Liver (tissue), 9 donors: ENCODE measurements around the gene ISG15. TPM values are rescaled to one million over a fixed set of nuclear protein-coding genes. Genes with fewer than 3 reads are reported as not detected.
A peak's percentile ranks its signal among the peaks of the same experiment; 100 is the strongest.

Experiments used
- DNase-seq: peaks from one replicate; pipeline ENCODE4 v3.0.0-alpha.2; 2017; ENCODE audit warnings: low spot score
- H3K27ac ChIP-seq, 2 donors: one replicate each; pipeline ENCODE4 v1.7.0; 2013; ENCODE audit warnings: inconsistent platforms in 2 of 2, low read length in 2 of 2, control low read depth in 1 of 2, low read depth in 1 of 2, mild to moderate bottlenecking in 1 of 2
- H3K27me3 ChIP-seq, 4 donors: one replicate each; pipeline versions ENCODE4 v1.6.1 to v1.7.0; 2013; ENCODE audit warnings: low read length in 3 of 4, inconsistent platforms in 1 of 4, mild to moderate bottlenecking in 1 of 4, moderate library complexity in 1 of 4; ENCODE audit not compliant: control insufficient read depth in 4 of 4, insufficient read depth in 4 of 4
- H3K36me3 ChIP-seq, 4 donors: one replicate each; pipeline versions ENCODE4 v1.6.1 to v1.7.0; 2013; ENCODE audit warnings: low read length in 3 of 4, mild to moderate bottlenecking in 3 of 4, low read depth in 1 of 4, moderate library complexity in 1 of 4; ENCODE audit not compliant: control insufficient read depth in 4 of 4, insufficient read depth in 3 of 4
- H3K4me1 ChIP-seq, 4 donors: one replicate each; pipeline versions ENCODE4 v1.6.1 to v1.7.0; 2013; ENCODE audit warnings: low read length in 3 of 4, mild to moderate bottlenecking in 3 of 4, moderate library complexity in 1 of 4; ENCODE audit not compliant: control insufficient read depth in 4 of 4, insufficient read depth in 4 of 4
- H3K4me3 ChIP-seq, 3 donors: one replicate each; pipeline versions ENCODE4 v1.6.1 to v1.7.0; 2013; ENCODE audit warnings: low read length in 3 of 3, control low read depth in 1 of 3, low read depth in 1 of 3, mild to moderate bottlenecking in 1 of 3
- H3K9ac ChIP-seq, 2 donors: one replicate each; pipeline ENCODE4 v1.7.0; 2013; ENCODE audit warnings: low read length in 2 of 2, mild to moderate bottlenecking in 2 of 2, moderate library complexity in 2 of 2, control low read depth in 1 of 2, low read depth in 1 of 2
- H3K9me3 ChIP-seq, 4 donors: one replicate each; pipeline versions ENCODE4 v1.6.1 to v1.7.0; 2013; ENCODE audit warnings: low read length in 3 of 4; ENCODE audit not compliant: control insufficient read depth in 4 of 4
- ATF3 ChIP-seq: IDR thresholded peaks from 2 replicates; pipeline ENCODE4 v1.6.1; 2016; ENCODE audit warnings: antibody characterized with exemption
- CTCF ChIP-seq: fragments of 150-350 bp; IDR thresholded peaks from 2 replicates; pipeline ENCODE4 v1.5.1; 2017; ENCODE audit warnings: improper control_type of control experiment, low read depth, low read length; ENCODE audit not compliant: missing input control
- EGR1 ChIP-seq, 2 donors: IDR thresholded peaks; 2 replicates each; pipeline ENCODE4 v1.6.1; 2016 to 2018; ENCODE audit warnings: antibody characterized with exemption in 2 of 2, low read depth in 2 of 2
- FOXA1 ChIP-seq: IDR thresholded peaks from 2 replicates; pipeline ENCODE4 v1.6.1; 2016; ENCODE audit warnings: antibody characterized with exemption
- FOXA2 ChIP-seq: IDR thresholded peaks from 2 replicates; pipeline ENCODE4 v1.6.1; 2016; ENCODE audit warnings: antibody characterized with exemption
- GABPA ChIP-seq, 2 donors: IDR thresholded peaks in 1 of 2; conservative IDR thresholded peaks in 1 of 2; 2 replicates each; pipeline ENCODE4 v1.6.1; 2016; ENCODE audit warnings: antibody characterized with exemption in 2 of 2, mild to moderate bottlenecking in 1 of 2, moderate library complexity in 1 of 2
- HNF4A ChIP-seq, 2 donors: conservative IDR thresholded peaks; 2 replicates each; pipeline ENCODE4 v1.6.1; 2016; ENCODE audit warnings: antibody characterized with exemption in 2 of 2, mild to moderate bottlenecking in 2 of 2
- HNF4G ChIP-seq: IDR thresholded peaks from 2 replicates; pipeline ENCODE4 v1.6.1; 2016; ENCODE audit warnings: antibody characterized with exemption
- JUND ChIP-seq, 2 donors: IDR thresholded peaks; 2 replicates each; pipeline ENCODE4 v1.6.1; 2016; ENCODE audit warnings: antibody characterized with exemption in 2 of 2
- NR2F2 ChIP-seq: IDR thresholded peaks from 2 replicates; pipeline ENCODE4 v1.6.1; 2016; ENCODE audit warnings: antibody characterized with exemption
- RAD21 ChIP-seq, 2 donors: IDR thresholded peaks; 2 replicates each; pipeline ENCODE4 v1.6.1; 2016; ENCODE audit warnings: antibody characterized with exemption in 2 of 2, mild to moderate bottlenecking in 2 of 2
- RXRA ChIP-seq, 2 donors: IDR thresholded peaks; 2 replicates each; pipeline ENCODE4 v1.6.1; 2017 to 2018; ENCODE audit warnings: antibody characterized with exemption in 2 of 2, mild to moderate bottlenecking in 1 of 2
- SP1 ChIP-seq: IDR thresholded peaks from 2 replicates; pipeline ENCODE4 v1.6.1; 2018; ENCODE audit warnings: antibody characterized with exemption, mild to moderate bottlenecking
- TAF1 ChIP-seq: conservative IDR thresholded peaks from 2 replicates; pipeline ENCODE4 v1.6.1; 2016; ENCODE audit warnings: antibody characterized with exemption, mild to moderate bottlenecking
- YY1 ChIP-seq: IDR thresholded peaks from 2 replicates; pipeline ENCODE4 v1.6.1; 2016; ENCODE audit warnings: antibody characterized with exemption, mild to moderate bottlenecking
- WGBS: extraction: QIAGEN DNeasy Blood & Tissue Kit; methylation state at CpG from one replicate; pipeline ENCODE4 v1.1.7; 2013; 5-methylcytosine and 5-hydroxymethylcytosine counted together
- polyA plus RNA-seq, 2 donors: library from polyadenylated mRNA; stranded (reverse) in 1 of 2; unstranded in 1 of 2; fragments of 200-250 nt in 1 of 2; fragments of >200 nt in 1 of 2; fragmentation: Nextera tagmentation in 1 of 2; extraction: Ambion mirVana in 1 of 2; gene quantifications; one replicate each; pipeline versions ENCODE4 v1.2.1 to v1.2.3, GENCODE V29; 2013 to 2015
- total RNA-seq, 2 donors: library from RNA; depleted of rRNA; stranded (reverse); fragments of >200 nt; gene quantifications; one replicate each; pipeline ENCODE4 v1.2.3, GENCODE V29; 2014
- TF ChIP-seq, protein P1 (sequence below): IDR thresholded peaks from 2 replicates; pipeline ENCODE4 v1.6.1; 2016; ENCODE audit warnings: antibody characterized with exemption
- TF ChIP-seq, protein P2 (sequence below): IDR thresholded peaks from 2 replicates; pipeline ENCODE4 v1.6.1; 2016; ENCODE audit warnings: antibody characterized with exemption, mild to moderate bottlenecking
- TF ChIP-seq, protein P3 (sequence below): IDR thresholded peaks from 2 replicates; pipeline ENCODE4 v1.6.1; 2016; ENCODE audit warnings: antibody characterized with exemption
- donor health status: healthy.
- donor health status: healthy.
- donor health status: healthy.
- donor health status: healthy.
- donor health status: healthy.

The ISG15 gene
- total and polyA plus RNA-seq, 4 donors = 9.3 to 89.4 (median 56.5) TPM

DNA sequence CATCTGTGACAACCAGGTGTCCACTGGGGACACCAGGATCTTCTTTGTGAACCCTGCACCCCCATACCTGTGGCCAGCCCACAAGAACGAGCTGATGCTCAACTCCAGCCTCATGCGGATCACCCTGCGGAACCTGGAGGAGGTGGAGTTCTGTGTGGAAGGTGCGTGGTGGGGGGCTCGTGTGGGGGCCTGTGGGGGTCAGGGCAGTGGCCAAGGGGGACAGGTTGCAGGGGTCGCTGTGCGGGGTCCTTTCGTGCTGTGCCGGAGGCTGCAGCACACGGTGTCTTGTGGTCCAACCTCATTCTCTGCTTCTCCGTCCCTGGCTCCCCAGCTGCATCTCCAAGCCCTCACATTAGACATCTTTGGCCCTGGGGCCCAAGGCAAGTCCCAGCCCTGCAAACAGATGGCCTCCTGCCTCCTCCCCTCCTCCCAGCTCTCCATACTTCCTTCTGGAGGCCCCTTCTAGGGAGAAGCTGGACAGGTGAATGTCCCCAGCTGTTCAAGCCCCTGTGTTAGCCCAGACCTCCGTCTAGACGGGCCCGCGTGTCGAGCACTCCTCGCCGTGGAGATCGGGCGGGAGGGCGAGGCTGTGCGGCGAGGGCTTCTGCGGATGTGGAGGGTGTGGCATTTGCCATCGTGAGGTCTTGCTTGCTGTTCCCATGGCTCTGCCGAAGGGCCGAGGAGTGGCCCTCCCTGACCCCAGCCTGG lies 9.2 kb downstream of the ISG15 start:
- 89% methylated on average over 27 of the region's 27 CpGs for WGBS
- Histone ChIP-seq H3K9me3 (no peaks in the 10 kb centered on the region), H3K9ac (no peak overlapping the region), H3K27ac (no peak overlapping the region), H3K36me3 (no peaks in the 10 kb centered on the region), H3K4me3 (no peak overlapping the region), H3K27me3 (no peaks in the 10 kb centered on the region), H3K4me1 (peaks cover 3 to 10% (median 7%) of the 10 kb centered on the region in 4 donors)
- DNase-seq = peak; percentile 50
- TF ChIP-seq TAF1 = no peak
- TF ChIP-seq HNF4A (conservative IDR thresholded peaks at IDR 0.05) = no peak

DNA sequence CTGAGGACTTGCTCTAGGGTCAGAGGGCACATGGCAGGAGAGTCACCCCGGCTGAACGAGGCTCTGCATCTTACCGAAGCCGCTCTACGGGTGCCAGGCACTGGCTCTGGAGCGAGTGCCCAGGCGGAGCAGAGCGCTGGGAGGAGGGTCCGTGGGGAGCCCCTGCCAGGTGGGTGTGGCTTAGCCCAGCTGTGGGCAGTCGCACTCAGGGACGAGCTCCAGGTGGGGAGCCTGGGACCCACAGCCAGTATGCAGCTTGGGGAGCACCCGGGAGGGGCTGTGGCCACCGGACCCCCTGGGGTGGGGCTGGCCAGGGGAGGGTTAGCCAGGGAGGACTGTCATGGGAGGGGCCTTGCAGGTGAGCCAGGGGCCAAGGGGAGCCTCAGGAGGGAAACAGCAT lies 10.4 kb downstream of the ISG15 start:
- WGBS = 78% methylated on average over 13 of the region's 13 CpGs
- Histone ChIP-seq H3K9me3 (no peaks in the 10 kb centered on the region), H3K27me3 (no peaks in the 10 kb centered on the region), H3K36me3 (no peaks in the 10 kb centered on the region), H3K9ac (no peak overlapping the region), H3K27ac (no peak overlapping the region), H3K4me3 (no peak overlapping the region), H3K4me1 (peaks cover 3 to 10% (median 7%) of the 10 kb centered on the region in 4 donors)
- DNase-seq = no peak
- TF ChIP-seq ATF3 (no peak), SP1 (no peak), HNF4A (conservative IDR thresholded peaks at IDR 0.05) (no peak), FOXA2 (no peak), JUND (IDR thresholded peaks at IDR 0.05) (no peak), HNF4G (no peak), YY1 (no peak), TAF1 (no peak), EGR1 (IDR thresholded peaks at IDR 0.05; ENCODE audit: low read depth in 2 of 2) (no peak), RAD21 (IDR thresholded peaks at IDR 0.05) (no peak), FOXA1 (no peak), NR2F2 (no peak), RXRA (IDR thresholded peaks at IDR 0.05) (no peak), GABPA (IDR thresholded peaks at IDR 0.05 in 1 of 2, conservative IDR thresholded peaks at IDR 0.05 in 1 of 2) (no peak), CTCF (no peak)
- TF ChIP-seq, protein P1, sequence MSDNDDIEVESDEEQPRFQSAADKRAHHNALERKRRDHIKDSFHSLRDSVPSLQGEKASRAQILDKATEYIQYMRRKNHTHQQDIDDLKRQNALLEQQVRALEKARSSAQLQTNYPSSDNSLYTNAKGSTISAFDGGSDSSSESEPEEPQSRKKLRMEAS = no peak
- TF ChIP-seq, protein P2, sequence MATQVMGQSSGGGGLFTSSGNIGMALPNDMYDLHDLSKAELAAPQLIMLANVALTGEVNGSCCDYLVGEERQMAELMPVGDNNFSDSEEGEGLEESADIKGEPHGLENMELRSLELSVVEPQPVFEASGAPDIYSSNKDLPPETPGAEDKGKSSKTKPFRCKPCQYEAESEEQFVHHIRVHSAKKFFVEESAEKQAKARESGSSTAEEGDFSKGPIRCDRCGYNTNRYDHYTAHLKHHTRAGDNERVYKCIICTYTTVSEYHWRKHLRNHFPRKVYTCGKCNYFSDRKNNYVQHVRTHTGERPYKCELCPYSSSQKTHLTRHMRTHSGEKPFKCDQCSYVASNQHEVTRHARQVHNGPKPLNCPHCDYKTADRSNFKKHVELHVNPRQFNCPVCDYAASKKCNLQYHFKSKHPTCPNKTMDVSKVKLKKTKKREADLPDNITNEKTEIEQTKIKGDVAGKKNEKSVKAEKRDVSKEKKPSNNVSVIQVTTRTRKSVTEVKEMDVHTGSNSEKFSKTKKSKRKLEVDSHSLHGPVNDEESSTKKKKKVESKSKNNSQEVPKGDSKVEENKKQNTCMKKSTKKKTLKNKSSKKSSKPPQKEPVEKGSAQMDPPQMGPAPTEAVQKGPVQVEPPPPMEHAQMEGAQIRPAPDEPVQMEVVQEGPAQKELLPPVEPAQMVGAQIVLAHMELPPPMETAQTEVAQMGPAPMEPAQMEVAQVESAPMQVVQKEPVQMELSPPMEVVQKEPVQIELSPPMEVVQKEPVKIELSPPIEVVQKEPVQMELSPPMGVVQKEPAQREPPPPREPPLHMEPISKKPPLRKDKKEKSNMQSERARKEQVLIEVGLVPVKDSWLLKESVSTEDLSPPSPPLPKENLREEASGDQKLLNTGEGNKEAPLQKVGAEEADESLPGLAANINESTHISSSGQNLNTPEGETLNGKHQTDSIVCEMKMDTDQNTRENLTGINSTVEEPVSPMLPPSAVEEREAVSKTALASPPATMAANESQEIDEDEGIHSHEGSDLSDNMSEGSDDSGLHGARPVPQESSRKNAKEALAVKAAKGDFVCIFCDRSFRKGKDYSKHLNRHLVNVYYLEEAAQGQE = no peak
- TF ChIP-seq, protein P3, sequence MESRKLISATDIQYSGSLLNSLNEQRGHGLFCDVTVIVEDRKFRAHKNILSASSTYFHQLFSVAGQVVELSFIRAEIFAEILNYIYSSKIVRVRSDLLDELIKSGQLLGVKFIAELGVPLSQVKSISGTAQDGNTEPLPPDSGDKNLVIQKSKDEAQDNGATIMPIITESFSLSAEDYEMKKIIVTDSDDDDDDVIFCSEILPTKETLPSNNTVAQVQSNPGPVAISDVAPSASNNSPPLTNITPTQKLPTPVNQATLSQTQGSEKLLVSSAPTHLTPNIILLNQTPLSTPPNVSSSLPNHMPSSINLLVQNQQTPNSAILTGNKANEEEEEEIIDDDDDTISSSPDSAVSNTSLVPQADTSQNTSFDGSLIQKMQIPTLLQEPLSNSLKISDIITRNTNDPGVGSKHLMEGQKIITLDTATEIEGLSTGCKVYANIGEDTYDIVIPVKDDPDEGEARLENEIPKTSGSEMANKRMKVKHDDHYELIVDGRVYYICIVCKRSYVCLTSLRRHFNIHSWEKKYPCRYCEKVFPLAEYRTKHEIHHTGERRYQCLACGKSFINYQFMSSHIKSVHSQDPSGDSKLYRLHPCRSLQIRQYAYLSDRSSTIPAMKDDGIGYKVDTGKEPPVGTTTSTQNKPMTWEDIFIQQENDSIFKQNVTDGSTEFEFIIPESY = no peak
